Measurements from ENCODE around the gene MYO6. TPM values are rescaled to one million over a fixed set of nuclear protein-coding genes. Genes with fewer than 3 reads are reported as not detected.

Gene MYO6
- total RNA-seq, 1 experiment from 2014 or later: 44.1 TPM

GRCh38 chr6:75794954-75795739 lies 46.1 kb downstream of the MYO6 start:
- no peak for DNase-seq (ENCODE audit: low read depth, low spot score)
- no peaks in the 10 kb centered on the region for H3K9me3 ChIP-seq (ENCODE audit: control insufficient read depth in 1 of 2, insufficient read depth in 1 of 2, low read depth in 1 of 2, low read length in 2 of 2)
- POLR2A ChIA-PET: no interaction called here
- CTCF ChIA-PET: no interaction called here
- intact Hi-C loops (cut with micrococcal nuclease): no loop called here
- H3K79me2 ChIP-seq (ENCODE audit: insufficient read depth, low read length): peaks cover 48% of the 10 kb centered on the region
- H2AFZ ChIP-seq (ENCODE audit: low read depth, low read length, poor library complexity, severe bottlenecking): no peak overlapping the region
- H3K9ac ChIP-seq (ENCODE audit: low read length): no peak overlapping the region
- H4K20me1 ChIP-seq (ENCODE audit: insufficient read depth): no peaks in the 10 kb centered on the region
- ATAC-seq: no peak
- no peaks in the 10 kb centered on the region for H3K27me3 ChIP-seq (ENCODE audit: insufficient read depth, low read length)
- no TSS peak for BruUV-seq (replicated peaks)
- RAD21 ChIA-PET (ENCODE audit: low non-redundant PET in 1 of 2, low total read pairs in 2 of 2, uncharacterized antibody in 2 of 2, unreplicated experiment in 2 of 2): no interaction called here
- H3K4me1 ChIP-seq (ENCODE audit: control insufficient read depth in 1 of 2, insufficient read depth in 2 of 2, low read length in 2 of 2): peaks cover 9 to 15% of the 10 kb centered on the region in 2 experiments; a peak in 3 of 4 replicates
- H3K9me2 ChIP-seq (ENCODE audit: insufficient read depth): no peaks in the 10 kb centered on the region
- no peak overlapping the region for H3K4me2 ChIP-seq (ENCODE audit: low read length)
- H3K27ac ChIP-seq (ENCODE audit: low read depth, low read length): no peak overlapping the region
- no peaks in the 10 kb centered on the region for H3K36me3 ChIP-seq (ENCODE audit: control insufficient read depth in 1 of 2, insufficient read depth in 2 of 2, low read length in 2 of 2)
- no peak overlapping the region for H3K4me3 ChIP-seq (replicated peaks in 1 of 2; ENCODE audit: low read depth in 1 of 2, low read length in 2 of 2)
- TF ChIP-seq EGR1 (IDR thresholded peaks at IDR 0.05; ENCODE audit: low read depth): no peak
- no peak for TF ChIP-seq SIN3A (IDR thresholded peaks at IDR 0.05; ENCODE audit: low read depth)
- TF ChIP-seq SRF (IDR thresholded peaks at IDR 0.05; ENCODE audit: low read depth): no peak
- TF ChIP-seq SP1 (IDR thresholded peaks at IDR 0.05; ENCODE audit: low read depth): no peak
- no peak for TF ChIP-seq ELF1 (IDR thresholded peaks at IDR 0.05; ENCODE audit: borderline replicate concordance, low read depth)
- no peak for TF ChIP-seq ZBTB33 (IDR thresholded peaks at IDR 0.05; ENCODE audit: extremely low read depth, insufficient replicate concordance, low read length)
- TF ChIP-seq RAD21 (IDR thresholded peaks at IDR 0.05; ENCODE audit: low read depth): no peak
- no peak for TF ChIP-seq REST (IDR thresholded peaks at IDR 0.05; ENCODE audit: low read depth)
- TF ChIP-seq ATF3 (IDR thresholded peaks at IDR 0.05): no peak
- no peak for TF ChIP-seq ZFX (IDR thresholded peaks at IDR 0.05)

Measured in HCT116 (cell line).